Measurements from ENCODE around the gene TMED10. TPM values are rescaled to one million over a fixed set of nuclear protein-coding genes. Genes with fewer than 3 reads are reported as not detected.
A peak's percentile ranks its signal among the peaks of the same experiment; 100 is the strongest.

The TMED10 gene
- total RNA-seq, 1 experiment from 2014 or later = 255 TPM

- ChIA-PET POLR2A (no interaction called here), CTCF (no interaction called here)
- DNase-seq = no peak
- no peak overlapping the region for H3K27ac Mint-ChIP-seq (ENCODE audit: unreplicated experiment)
- intact Hi-C loops (cut with micrococcal nuclease; ENCODE audit: unreplicated experiment) = no loop called here
- peaks cover 14% of the 10 kb centered on the region for H3K4me1 Mint-ChIP-seq (ENCODE audit: low read depth, unreplicated experiment)
- H3K36me3 ChIP-seq (ENCODE audit: control insufficient read depth, insufficient read depth, low read length) = no peaks in the 10 kb centered on the region
- H3K36me3 Mint-ChIP-seq (ENCODE audit: insufficient read depth, unreplicated experiment) = peaks cover 6% of the 10 kb centered on the region
- BruUV-seq (replicated peaks) = no TSS peak
- no peak for TF ChIP-seq CTCF (IDR thresholded peaks at IDR 0.05; ENCODE audit: insufficient read depth in 1 of 2, low read depth in 1 of 2, low read length in 1 of 2, severe bottlenecking in 1 of 2, unreplicated experiment in 1 of 2)
- H3K4me3 Mint-ChIP-seq (ENCODE audit: unreplicated experiment) = no peak overlapping the region
- no peaks in the 10 kb centered on the region for H3K27me3 Mint-ChIP-seq (ENCODE audit: insufficient read depth, unreplicated experiment)
- no peaks in the 10 kb centered on the region for H3K9me3 Mint-ChIP-seq (ENCODE audit: unreplicated experiment)
- H3K4me3 ChIP-seq (ENCODE audit: low read depth, low read length) = no peak overlapping the region
- H3K27me3 ChIP-seq (replicated peaks; ENCODE audit: control insufficient read depth, insufficient read depth, low read length) = no peaks in the 10 kb centered on the region
- peaks cover 32% of the 10 kb centered on the region for H3K4me1 ChIP-seq
- no peaks in the 10 kb centered on the region for H3K9me3 ChIP-seq
These were observed 9.0 kb upstream of the TMED10 start for GRCh38 chr14:75185251-75186040.

- H3K27me3 ChIP-seq (replicated peaks; ENCODE audit: control insufficient read depth, insufficient read depth, low read length) = no peaks in the 10 kb centered on the region
- intact Hi-C loops (cut with micrococcal nuclease; ENCODE audit: unreplicated experiment) = no loop called here
- H3K4me3 ChIP-seq (ENCODE audit: low read depth, low read length) = no peak overlapping the region
- CTCF ChIA-PET = interaction anchor here (0.6 to 1.2 kb wide), 2 partner anchors 45 to 139 kb away, joined by 3 to 6 read pairs; no protein-coding TSS in a partner anchor
- no peaks in the 10 kb centered on the region for H3K36me3 ChIP-seq (ENCODE audit: control insufficient read depth, insufficient read depth, low read length)
- POLR2A ChIA-PET = interaction anchor here (2.2 kb wide), 1 partner anchor 75 kb away, joined by 12 read pairs; no protein-coding TSS in a partner anchor
- no peak for DNase-seq
- Mint-ChIP-seq H3K4me3 (ENCODE audit: unreplicated experiment) (no peak overlapping the region), H3K4me1 (ENCODE audit: low read depth, unreplicated experiment) (peaks cover 14% of the 10 kb centered on the region), H3K27ac (ENCODE audit: unreplicated experiment) (no peak overlapping the region), H3K9me3 (ENCODE audit: unreplicated experiment) (no peaks in the 10 kb centered on the region), H3K27me3 (ENCODE audit: insufficient read depth, unreplicated experiment) (no peaks in the 10 kb centered on the region), H3K36me3 (ENCODE audit: insufficient read depth, unreplicated experiment) (peaks cover 6% of the 10 kb centered on the region)
- BruUV-seq (replicated peaks) = no TSS peak
- H3K4me1 ChIP-seq = peaks cover 32% of the 10 kb centered on the region
- H3K9me3 ChIP-seq = no peaks in the 10 kb centered on the region
- TF ChIP-seq CTCF (IDR thresholded peaks at IDR 0.05; ENCODE audit: insufficient read depth in 1 of 2, low read depth in 1 of 2, low read length in 1 of 2, severe bottlenecking in 1 of 2, unreplicated experiment in 1 of 2) = no peak
These were observed 8.1 kb upstream of the TMED10 start for GRCh38 chr14:75184492-75184891.

GRCh38 chr14:75184039-75184438 lies 7.6 kb upstream of the TMED10 start:
- intact Hi-C loops (cut with micrococcal nuclease; ENCODE audit: unreplicated experiment) = no loop called here
- POLR2A ChIA-PET = interaction anchor here (2.2 kb wide), 1 partner anchor 75 kb away, joined by 12 read pairs; no protein-coding TSS in a partner anchor
- CTCF ChIA-PET = interaction anchor here (0.6 to 1.2 kb wide), 2 partner anchors 46 to 139 kb away, joined by 3 to 6 read pairs; no protein-coding TSS in a partner anchor

More at GRCh38 chr14:75184039-75184438, 7.6 kb upstream of the TMED10 start:
- H3K4me3 Mint-ChIP-seq (ENCODE audit: unreplicated experiment) = no peak overlapping the region
- peaks cover 14% of the 10 kb centered on the region for H3K4me1 Mint-ChIP-seq (ENCODE audit: low read depth, unreplicated experiment)
- Histone ChIP-seq H3K9me3 (no peaks in the 10 kb centered on the region), H3K4me3 (ENCODE audit: low read depth, low read length) (no peak overlapping the region), H3K36me3 (ENCODE audit: control insufficient read depth, insufficient read depth, low read length) (no peaks in the 10 kb centered on the region), H3K27me3 (replicated peaks; ENCODE audit: control insufficient read depth, insufficient read depth, low read length) (no peaks in the 10 kb centered on the region), H3K4me1 (peaks cover 32% of the 10 kb centered on the region)
- no peaks in the 10 kb centered on the region for H3K27me3 Mint-ChIP-seq (ENCODE audit: insufficient read depth, unreplicated experiment)
- DNase-seq = no peak
- BruUV-seq (replicated peaks) = no TSS peak
- no peak for TF ChIP-seq CTCF (IDR thresholded peaks at IDR 0.05; ENCODE audit: insufficient read depth in 1 of 2, low read depth in 1 of 2, low read length in 1 of 2, severe bottlenecking in 1 of 2, unreplicated experiment in 1 of 2)
- no peaks in the 10 kb centered on the region for H3K9me3 Mint-ChIP-seq (ENCODE audit: unreplicated experiment)
- H3K27ac Mint-ChIP-seq (ENCODE audit: unreplicated experiment) = peak overlapping the region; percentile 81
- H3K36me3 Mint-ChIP-seq (ENCODE audit: insufficient read depth, unreplicated experiment) = peaks cover 6% of the 10 kb centered on the region
